Endothelial cell of umbilical vein (primary cell): ENCODE results near the gene ARMS2. TPM values are rescaled to one million over a fixed set of nuclear protein-coding genes. Genes with fewer than 3 reads are reported as not detected.

Experiments used
- BruUV-seq: library from RNA; stranded (reverse); fragments of 400-500 nt; replicated peaks from 2 replicates; lab custom pipeline; 2021; lab: Mats Ljungman, UMichigan
- CTCF ChIA-PET: fragments of 300-600, 350-600 bp; sonication (Branson Sonifier 250); formaldehyde crosslinking; loops from one replicate; lab custom pipeline; 2021; ENCODE audit warnings: antibody characterized with exemption, inconsistent platforms; lab: Charles Lee
- POLR2A ChIA-PET: fragments of 300-600, 350-600 bp; sonication (Branson Sonifier 250); formaldehyde crosslinking; loops from one replicate; lab custom pipeline; 2021; ENCODE audit warnings: antibody characterized with exemption, inconsistent platforms; lab: Charles Lee
- DNase-seq: peaks from one replicate; pipeline ENCODE4 v3.0.0-alpha.2; 2011; ENCODE audit warnings: low read depth, low spot score
- FAIRE-seq: peaks from 2 replicates; lab custom pipeline; 2011; peaks lifted over from hg19 to GRCh38; lab: Jason Lieb, UNC
- H2AFZ ChIP-seq: 2 replicates; pipeline ENCODE4 v1.6.0; 2012; ENCODE audit warnings: low read depth, low read length, control low read depth, inconsistent platforms
- H3K27ac ChIP-seq: 2 replicates; pipeline ENCODE4 v1.5.1; 2011; ENCODE audit warnings: low read depth, mild to moderate bottlenecking, control low read depth, low read length, moderate library complexity; ENCODE audit not compliant: insufficient read depth
- H3K27me3 ChIP-seq, 2 experiments: 2 replicates each; pipeline versions ENCODE4 v1.6.0 to v1.6.1; 2011; ENCODE audit warnings: low read length in 2 of 2, mixed read lengths in 1 of 2; ENCODE audit not compliant: control insufficient read depth in 2 of 2, insufficient read depth in 2 of 2
- H3K36me3 ChIP-seq, 2 experiments: 2 replicates in 1 of 2; 3 replicates in 1 of 2; pipeline ENCODE4 v1.5.1; 2011; ENCODE audit warnings: low read length in 2 of 2, mild to moderate bottlenecking in 1 of 2, moderate library complexity in 1 of 2; ENCODE audit not compliant: control insufficient read depth in 2 of 2, insufficient read depth in 2 of 2; ENCODE audit errors: extremely low read depth in 1 of 2
- H3K4me1 ChIP-seq: 3 replicates; pipeline ENCODE4 v1.5.1; 2011; ENCODE audit warnings: mild to moderate bottlenecking, low read length; ENCODE audit not compliant: control insufficient read depth, insufficient read depth; ENCODE audit errors: extremely low read depth
- H3K4me2 ChIP-seq: 2 replicates; pipeline ENCODE4 v1.6.1; 2011; ENCODE audit warnings: low read length, control low read depth, mixed read lengths; ENCODE audit not compliant: insufficient read depth
- H3K4me3 ChIP-seq, 3 experiments: fragments of 200-600 bp in 1 of 3; sonication (generic), shearing (Covaris generic) in 1 of 3; replicated peaks in 1 of 3; 2 replicates each; pipeline ENCODE4 v1.5.1; 2011 to 2016; ENCODE audit warnings: control low read depth in 3 of 3, low read length in 3 of 3, mild to moderate bottlenecking in 2 of 3, inconsistent platforms in 1 of 3, low read depth in 1 of 3, moderate library complexity in 1 of 3; ENCODE audit not compliant: insufficient read depth in 1 of 3
- H3K79me2 ChIP-seq: 2 replicates; pipeline ENCODE4 v1.6.0; 2012; ENCODE audit warnings: low read length, inconsistent platforms; ENCODE audit not compliant: control insufficient read depth, insufficient read depth
- H3K9ac ChIP-seq: replicated peaks from 2 replicates; pipeline ENCODE3; 2011; ENCODE audit warnings: low read length, control low read depth; ENCODE audit not compliant: insufficient read depth; ENCODE audit errors: extremely low read depth
- H3K9me1 ChIP-seq: replicated peaks from 3 replicates; pipeline ENCODE4 v1.6.0; 2011; ENCODE audit warnings: mild to moderate bottlenecking, low read length; ENCODE audit not compliant: control insufficient read depth, insufficient read depth; ENCODE audit errors: extremely low read depth
- H3K9me3 ChIP-seq: replicated peaks from 2 replicates; pipeline ENCODE4 v1.5.1; 2012; ENCODE audit warnings: low read length, inconsistent platforms; ENCODE audit not compliant: control insufficient read depth, insufficient read depth
- H4K20me1 ChIP-seq: replicated peaks from 2 replicates; pipeline ENCODE3; 2011; ENCODE audit warnings: mild to moderate bottlenecking, low read length; ENCODE audit not compliant: control insufficient read depth, insufficient read depth; ENCODE audit errors: extremely low read depth
- CTCF ChIP-seq, 2 donors: IDR thresholded peaks; 1 replicate in 1 of 2; 2 replicates in 1 of 2; pipeline ENCODE4 v1.5.1; 2011; ENCODE audit warnings: low read length in 2 of 2, mild to moderate bottlenecking in 2 of 2, moderate library complexity in 2 of 2, control low read depth in 1 of 2, inconsistent platforms in 1 of 2, low read depth in 1 of 2; ENCODE audit not compliant: insufficient read depth in 1 of 2; ENCODE audit errors: extremely low read depth in 1 of 2
- EZH2 ChIP-seq: IDR thresholded peaks from 2 replicates; pipeline ENCODE4 v1.6.1; 2012; ENCODE audit warnings: borderline replicate concordance, low read depth, mild to moderate bottlenecking, moderate library complexity, low read length, inconsistent platforms; ENCODE audit not compliant: severe bottlenecking
- FOS ChIP-seq: IDR thresholded peaks from 2 replicates; pipeline ENCODE4 v1.6.1; 2011; ENCODE audit warnings: mild to moderate bottlenecking, low read length, moderate library complexity, borderline replicate concordance; ENCODE audit not compliant: insufficient read depth
- GATA2 ChIP-seq: IDR thresholded peaks from 2 replicates; pipeline ENCODE4 v1.7.0; 2011; ENCODE audit warnings: low read depth, mild to moderate bottlenecking, moderate library complexity, mixed read lengths, low read length; ENCODE audit not compliant: insufficient read length, insufficient read depth
- JUN ChIP-seq: IDR thresholded peaks from 2 replicates; pipeline ENCODE4 v1.6.1; 2011; ENCODE audit warnings: borderline replicate concordance, low read depth; ENCODE audit not compliant: insufficient read length, insufficient read depth
- MAX ChIP-seq: IDR thresholded peaks from 2 replicates; pipeline ENCODE4 v1.6.1; 2011; ENCODE audit not compliant: insufficient read depth, insufficient read length
- MYC ChIP-seq: IDR thresholded peaks from one replicate; pipeline ENCODE4 v1.6.1; 2011; ENCODE audit warnings: mild to moderate bottlenecking, low read depth, low read length
- POLR2A ChIP-seq: IDR thresholded peaks from 2 replicates; pipeline ENCODE4 v1.6.1; 2012; ENCODE audit warnings: low read depth, mild to moderate bottlenecking, control low read depth, low read length
- POLR2AphosphoS5 ChIP-seq: IDR thresholded peaks from 2 replicates; pipeline ENCODE4 v1.6.1; 2012; ENCODE audit warnings: low read depth, mild to moderate bottlenecking, control low read depth, low read length, moderate library complexity; ENCODE audit not compliant: insufficient read depth
- dilution Hi-C: fragments of 300-500 bp; cut with MboI; formaldehyde crosslinking; loops from one replicate; pipeline ENCODE4 v1.15.0; 2019; ENCODE audit warnings: low sequenced_read_pairs; ENCODE audit not compliant: extremely low pct_ligation_motif_present
- intact Hi-C: fragments of 100-400 bp; cut with micrococcal nuclease; formaldehyde crosslinking; loops from one replicate; pipeline ENCODE4 v1.10.0; 2022
- polyA plus RNA-seq, 4 experiments: library from polyadenylated mRNA; depleted of rRNA in 3 of 4; stranded (reverse) in 3 of 4; unstranded in 1 of 4; fragments of >200 nt; gene quantifications; 2 replicates each; pipeline versions ENCODE4 v1.2.1 to v1.2.3, GENCODE V29; 2011 to 2012; ENCODE audit warnings: missing spikeins in 1 of 4
- total RNA-seq: library from RNA; stranded (reverse); gene quantifications from 2 replicates; pipeline ENCODE4 v1.2.3, GENCODE V29; 2021

ARMS2 gene
- total and polyA plus RNA-seq, 2 donors (not counting 3 experiments of a cell fraction or from before 2014, with no cell fraction given) = not detected

- Histone ChIP-seq H3K4me3 (no peak overlapping the region), H3K4me2 (no peak overlapping the region), H3K27me3 (no peaks in the 10 kb centered on the region), H3K27ac (no peak overlapping the region), H3K79me2 (peaks cover 3% of the 10 kb centered on the region), H3K9me1 (no peaks in the 10 kb centered on the region), H2AFZ (no peak overlapping the region), H3K4me1 (peaks cover 7% of the 10 kb centered on the region), H3K9me3 (no peaks in the 10 kb centered on the region), H4K20me1 (no peaks in the 10 kb centered on the region), H3K36me3 (peaks cover 4 to 5% of the 10 kb centered on the region in 2 experiments), H3K9ac (no peak overlapping the region)
- intact Hi-C loops (no loop called here), dilution Hi-C loops (no loop called here)
- no peak for TF ChIP-seq MAX
- no peak for TF ChIP-seq POLR2AphosphoS5
- no peak for TF ChIP-seq CTCF (IDR thresholded peaks at IDR 0.05; ENCODE audit: extremely low read depth in 1 of 2, insufficient read depth in 1 of 2, low read depth in 1 of 2, low read length in 2 of 2)
- no peak for TF ChIP-seq JUN
- no peak for TF ChIP-seq FOS
- TF ChIP-seq EZH2 = no peak
- TF ChIP-seq POLR2A = no peak
- TF ChIP-seq MYC = no peak
- no peak for TF ChIP-seq GATA2
- ChIA-PET POLR2A (interaction anchor here (0.7 kb wide), 1 partner anchor 44 kb away, joined by 3 read pairs; no protein-coding TSS in a partner anchor), CTCF (interaction anchor here (1.2 to 1.5 kb wide), 2 partner anchors 8 to 218 kb away, joined by 3 read pairs; no protein-coding TSS in a partner anchor)
- BruUV-seq = no TSS peak
- DNase-seq = no peak
- no peak for FAIRE-seq
These were observed 32.1 kb downstream of the ARMS2 start for GRCh38 chr10:122486406-122487080.
